ENCODE data around the gene ZNF565.

Gene ZNF565

DNA sequence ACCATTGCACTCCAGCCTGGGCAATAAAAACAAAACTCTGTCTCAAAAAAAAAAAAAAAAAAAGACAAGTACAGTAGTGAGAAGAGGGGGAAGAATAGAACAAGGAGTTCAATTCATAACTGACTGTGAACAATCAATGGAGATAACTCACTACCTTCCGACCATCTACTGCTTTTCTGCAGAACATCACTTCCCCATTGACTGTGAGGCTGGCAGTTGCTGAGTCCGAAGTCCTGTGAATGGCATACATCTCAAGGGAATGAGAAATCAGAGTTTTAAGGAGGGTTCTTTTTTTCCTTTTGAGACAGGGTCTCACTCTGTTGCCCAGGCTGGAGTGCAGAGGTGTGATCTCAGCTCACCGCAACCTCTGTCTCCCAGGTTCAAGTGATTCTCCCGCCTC is 11.2 kb downstream of the ZNF565 start:
- TF ChIP-seq SIN3A (IDR thresholded peaks at IDR 0.05; ENCODE audit: borderline replicate concordance, insufficient read depth, low read length): no peak
- TF ChIP-seq, protein P1, sequence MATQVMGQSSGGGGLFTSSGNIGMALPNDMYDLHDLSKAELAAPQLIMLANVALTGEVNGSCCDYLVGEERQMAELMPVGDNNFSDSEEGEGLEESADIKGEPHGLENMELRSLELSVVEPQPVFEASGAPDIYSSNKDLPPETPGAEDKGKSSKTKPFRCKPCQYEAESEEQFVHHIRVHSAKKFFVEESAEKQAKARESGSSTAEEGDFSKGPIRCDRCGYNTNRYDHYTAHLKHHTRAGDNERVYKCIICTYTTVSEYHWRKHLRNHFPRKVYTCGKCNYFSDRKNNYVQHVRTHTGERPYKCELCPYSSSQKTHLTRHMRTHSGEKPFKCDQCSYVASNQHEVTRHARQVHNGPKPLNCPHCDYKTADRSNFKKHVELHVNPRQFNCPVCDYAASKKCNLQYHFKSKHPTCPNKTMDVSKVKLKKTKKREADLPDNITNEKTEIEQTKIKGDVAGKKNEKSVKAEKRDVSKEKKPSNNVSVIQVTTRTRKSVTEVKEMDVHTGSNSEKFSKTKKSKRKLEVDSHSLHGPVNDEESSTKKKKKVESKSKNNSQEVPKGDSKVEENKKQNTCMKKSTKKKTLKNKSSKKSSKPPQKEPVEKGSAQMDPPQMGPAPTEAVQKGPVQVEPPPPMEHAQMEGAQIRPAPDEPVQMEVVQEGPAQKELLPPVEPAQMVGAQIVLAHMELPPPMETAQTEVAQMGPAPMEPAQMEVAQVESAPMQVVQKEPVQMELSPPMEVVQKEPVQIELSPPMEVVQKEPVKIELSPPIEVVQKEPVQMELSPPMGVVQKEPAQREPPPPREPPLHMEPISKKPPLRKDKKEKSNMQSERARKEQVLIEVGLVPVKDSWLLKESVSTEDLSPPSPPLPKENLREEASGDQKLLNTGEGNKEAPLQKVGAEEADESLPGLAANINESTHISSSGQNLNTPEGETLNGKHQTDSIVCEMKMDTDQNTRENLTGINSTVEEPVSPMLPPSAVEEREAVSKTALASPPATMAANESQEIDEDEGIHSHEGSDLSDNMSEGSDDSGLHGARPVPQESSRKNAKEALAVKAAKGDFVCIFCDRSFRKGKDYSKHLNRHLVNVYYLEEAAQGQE (IDR thresholded peaks at IDR 0.05; ENCODE audit: insufficient read depth in 1 of 2, low read depth in 2 of 2, low read length in 2 of 2): no peak
- TF ChIP-seq FOXP2 (optimal IDR thresholded peaks at IDR 0.05; ENCODE audit: borderline replicate concordance, extremely low read depth, extremely low read length, insufficient read depth): no peak
- no peak for TF ChIP-seq POLR2AphosphoS5 (IDR thresholded peaks at IDR 0.05; ENCODE audit: low read depth, low read length)
- no peak for TF ChIP-seq TAF1 (IDR thresholded peaks at IDR 0.05; ENCODE audit: borderline replicate concordance, insufficient read depth, low read length)

DNA sequence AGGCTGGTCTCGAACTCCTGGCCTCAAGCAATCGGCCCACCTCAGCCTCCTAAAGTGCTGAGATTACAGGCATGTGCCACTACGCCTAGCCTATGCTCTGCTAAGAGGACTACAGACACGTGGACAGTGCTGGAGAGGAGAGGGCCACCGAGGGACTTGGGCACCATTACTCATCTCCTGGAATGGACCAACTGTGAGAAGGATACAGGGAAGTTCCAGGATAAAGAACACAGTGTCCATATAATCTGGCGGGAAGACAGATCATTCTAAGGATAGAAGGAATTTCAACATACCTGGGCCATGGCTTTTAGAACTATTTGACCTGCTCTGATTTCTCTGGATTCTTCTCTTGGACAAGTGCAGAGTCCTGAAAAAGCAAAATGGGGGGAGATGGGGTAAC is 12.8 kb downstream of the ZNF565 start:
- TF ChIP-seq FOXP2 (optimal IDR thresholded peaks at IDR 0.05; ENCODE audit: borderline replicate concordance, extremely low read depth, extremely low read length, insufficient read depth): no peak
- TF ChIP-seq TAF1 (IDR thresholded peaks at IDR 0.05; ENCODE audit: borderline replicate concordance, insufficient read depth, low read length): no peak
- TF ChIP-seq SIN3A (IDR thresholded peaks at IDR 0.05; ENCODE audit: borderline replicate concordance, insufficient read depth, low read length): no peak
- TF ChIP-seq, protein P1 (IDR thresholded peaks at IDR 0.05; ENCODE audit: insufficient read depth in 1 of 2, low read depth in 2 of 2, low read length in 2 of 2): no peak
- TF ChIP-seq POLR2AphosphoS5 (IDR thresholded peaks at IDR 0.05; ENCODE audit: low read depth, low read length): no peak

DNA sequence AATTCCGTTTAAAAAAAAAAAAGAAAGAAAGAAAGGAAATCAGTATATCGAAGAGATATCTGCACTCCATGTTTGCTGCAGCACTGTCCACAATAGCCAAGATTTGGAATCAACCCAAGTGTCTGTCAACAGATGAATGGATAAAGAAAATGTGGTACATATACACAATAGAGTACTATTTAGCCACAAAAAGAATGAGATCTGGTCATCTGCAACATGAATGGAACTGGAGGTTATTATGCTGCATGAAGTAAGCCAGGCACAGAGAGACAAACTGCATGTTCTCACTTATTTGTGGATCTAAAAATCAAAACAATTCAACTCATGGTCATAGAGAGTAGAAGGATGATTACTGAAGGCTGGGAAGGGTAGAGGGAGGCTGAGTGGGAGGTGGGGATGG is 16.3 kb downstream of the ZNF565 start:
- TF ChIP-seq SIN3A (IDR thresholded peaks at IDR 0.05; ENCODE audit: borderline replicate concordance, insufficient read depth, low read length): no peak
- TF ChIP-seq, protein P1 (IDR thresholded peaks at IDR 0.05; ENCODE audit: insufficient read depth in 1 of 2, low read depth in 2 of 2, low read length in 2 of 2): no peak
- no peak for TF ChIP-seq TAF1 (IDR thresholded peaks at IDR 0.05; ENCODE audit: borderline replicate concordance, insufficient read depth, low read length)
- no peak for TF ChIP-seq FOXP2 (optimal IDR thresholded peaks at IDR 0.05; ENCODE audit: borderline replicate concordance, extremely low read depth, extremely low read length, insufficient read depth)
- no peak for TF ChIP-seq POLR2AphosphoS5 (IDR thresholded peaks at IDR 0.05; ENCODE audit: low read depth, low read length)

DNA sequence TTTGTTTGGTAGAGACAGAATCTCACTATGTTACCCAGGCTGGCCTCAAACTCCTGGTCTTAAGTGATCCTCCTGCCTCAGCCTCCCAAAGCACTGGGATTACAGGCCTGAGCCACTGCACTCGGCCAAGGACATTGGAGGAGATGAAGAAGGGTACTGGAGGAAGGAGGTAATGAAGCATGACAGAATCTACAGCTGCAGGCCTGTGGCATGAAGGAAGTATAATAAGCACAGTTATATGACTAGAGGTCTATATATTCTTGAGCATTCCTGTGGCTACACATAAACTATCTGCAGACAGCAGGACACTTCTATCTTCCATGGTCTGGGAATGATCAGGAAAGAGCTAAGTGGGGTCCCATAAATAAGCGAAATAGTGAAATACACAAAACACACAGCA is 18.2 kb downstream of the ZNF565 start:
- no peak for TF ChIP-seq SIN3A (IDR thresholded peaks at IDR 0.05; ENCODE audit: borderline replicate concordance, insufficient read depth, low read length)
- TF ChIP-seq, protein P1 (IDR thresholded peaks at IDR 0.05; ENCODE audit: insufficient read depth in 1 of 2, low read depth in 2 of 2, low read length in 2 of 2): no peak
- no peak for TF ChIP-seq TAF1 (IDR thresholded peaks at IDR 0.05; ENCODE audit: borderline replicate concordance, insufficient read depth, low read length)
- TF ChIP-seq POLR2AphosphoS5 (IDR thresholded peaks at IDR 0.05; ENCODE audit: low read depth, low read length): no peak
- TF ChIP-seq FOXP2 (optimal IDR thresholded peaks at IDR 0.05; ENCODE audit: borderline replicate concordance, extremely low read depth, extremely low read length, insufficient read depth): no peak

DNA sequence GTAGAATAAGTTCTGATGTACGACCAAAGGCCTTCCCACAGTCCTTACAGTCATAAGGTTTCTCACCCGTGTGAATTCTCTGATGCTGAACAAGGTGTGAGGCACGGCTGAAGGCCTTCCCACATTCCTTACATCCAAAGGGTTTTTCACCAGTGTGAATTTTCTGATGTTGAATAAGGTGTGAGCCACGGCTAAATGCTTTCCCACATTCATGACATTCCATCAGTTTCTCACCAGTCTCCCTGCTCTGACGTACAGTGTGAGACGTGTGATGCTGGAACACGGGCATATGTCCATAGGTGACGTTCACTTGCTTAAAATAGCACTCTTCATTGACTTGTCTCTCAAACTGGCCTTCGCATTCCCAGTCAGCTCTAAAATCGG is 31.2 kb downstream of the ZNF565 start:
- TF ChIP-seq POLR2AphosphoS5 (IDR thresholded peaks at IDR 0.05; ENCODE audit: low read depth, low read length) (no peak), TAF1 (IDR thresholded peaks at IDR 0.05; ENCODE audit: borderline replicate concordance, insufficient read depth, low read length) (no peak), FOXP2 (optimal IDR thresholded peaks at IDR 0.05; ENCODE audit: borderline replicate concordance, extremely low read depth, extremely low read length, insufficient read depth) (no peak), SIN3A (IDR thresholded peaks at IDR 0.05; ENCODE audit: borderline replicate concordance, insufficient read depth, low read length) (no peak)
- TF ChIP-seq, protein P1 (IDR thresholded peaks at IDR 0.05; ENCODE audit: insufficient read depth in 1 of 2, low read depth in 2 of 2, low read length in 2 of 2): no peak

Data from PFSK-1 (cell line).